A673 (cell line): ENCODE measurements around the gene SMIM41. TPM values are rescaled to one million over a fixed set of nuclear protein-coding genes. Genes with fewer than 3 reads are reported as not detected.
"Not testable (repeated sequence)": the region's sequence is repeated elsewhere in the genome, so short reads cannot be mapped to it uniquely, and the experiment has no call there.

ENCODE experiments used
- BruUV-seq: library from RNA; stranded (reverse); fragments of 400-500 nt; replicated peaks from 2 replicates; lab custom pipeline; 2021; lab: Mats Ljungman, UMichigan
- CTCF ChIA-PET: fragments of 300-600 bp; sonication (Branson Sonifier 250); formaldehyde crosslinking; loops from one replicate; lab custom pipeline; 2022; ENCODE audit warnings: antibody characterized with exemption; lab: Charles Lee
- POLR2A ChIA-PET: fragments of 300-600 bp; sonication (Branson Sonifier 250); formaldehyde crosslinking; loops from one replicate; lab custom pipeline; 2022; ENCODE audit warnings: antibody characterized with exemption; ENCODE audit not compliant: low non-redundant PET; lab: Charles Lee
- DNase-seq: peaks from one replicate; pipeline ENCODE4 v3.0.0-alpha.2; 2015; ENCODE audit warnings: low spot score
- H3K27ac ChIP-seq: fragments of 200-600 bp; sonication (generic); 2 replicates; pipeline ENCODE4 v1.5.1; 2016; ENCODE audit warnings: mixed run types, low read depth, mild to moderate bottlenecking, mixed read lengths, antibody characterized with exemption, low read length; ENCODE audit not compliant: poor library complexity, severe bottlenecking
- H3K27me3 ChIP-seq: fragments of 200-600 bp; sonication (generic); replicated peaks from 2 replicates; pipeline ENCODE4 v1.6.1; 2017; ENCODE audit warnings: mixed run types, low read depth, mild to moderate bottlenecking, mixed read lengths, antibody characterized with exemption, low read length; ENCODE audit not compliant: insufficient read depth, poor library complexity
- H3K36me3 ChIP-seq: fragments of 200-600 bp; sonication (generic); 2 replicates; pipeline ENCODE4 v1.6.1; 2016; ENCODE audit warnings: mixed run types, mild to moderate bottlenecking, mixed read lengths, antibody characterized with exemption, low read length; ENCODE audit not compliant: insufficient read depth, poor library complexity, severe bottlenecking
- H3K4me1 ChIP-seq: fragments of 200-600 bp; sonication (generic); 2 replicates; pipeline ENCODE4 v1.6.1; 2017; ENCODE audit warnings: mixed run types, mild to moderate bottlenecking, mixed read lengths, antibody characterized with exemption, low read length; ENCODE audit not compliant: insufficient read depth, poor library complexity, severe bottlenecking
- H3K4me3 ChIP-seq: fragments of 200-600 bp; sonication (generic); 2 replicates; pipeline ENCODE4 v1.5.1; 2016; ENCODE audit warnings: low read depth, mixed run types, mild to moderate bottlenecking, mixed read lengths, low read length; ENCODE audit not compliant: poor library complexity, severe bottlenecking
- H3K9me3 ChIP-seq: fragments of 200-600 bp; sonication (generic); 2 replicates; pipeline ENCODE4 v1.6.1; 2016; ENCODE audit warnings: mixed run types, low read depth, mild to moderate bottlenecking, mixed read lengths, antibody characterized with exemption, low read length; ENCODE audit not compliant: poor library complexity, severe bottlenecking
- CTCF ChIP-seq: fragments of 300-800, 200-600 bp; sonication (generic); conservative IDR thresholded peaks from 2 replicates; pipeline ENCODE4 v1.5.1; 2017; ENCODE audit warnings: low read depth, mild to moderate bottlenecking, antibody characterized with exemption, low read length, moderate library complexity, mixed read lengths
- EZH2 ChIP-seq: fragments of 200-600 bp; sonication (generic); IDR thresholded peaks from 2 replicates; pipeline ENCODE4 v1.6.1; 2017; ENCODE audit warnings: borderline replicate concordance, low read depth, mild to moderate bottlenecking, mixed read lengths, antibody characterized with exemption, low read length; ENCODE audit not compliant: poor library complexity, severe bottlenecking
- intact Hi-C: fragments of 100-400 bp; cut with micrococcal nuclease; formaldehyde crosslinking; loops from one replicate; pipeline ENCODE4 v1.10.0; 2022; ENCODE audit not compliant: unreplicated experiment
- total RNA-seq: library from RNA; stranded (reverse); gene quantifications from 2 replicates; pipeline ENCODE4 v1.2.3, GENCODE V29; 2021

The SMIM41 gene
- total RNA-seq, 1 experiment from 2014 or later = 0.24 TPM

GRCh38 chr12:52097045-52097666 is 17.7 kb downstream of the SMIM41 start:
- intact Hi-C loops = no loop called here
- no peak for DNase-seq
- no peaks in the 10 kb centered on the region for H3K9me3 ChIP-seq
- no peaks in the 10 kb centered on the region for H3K4me1 ChIP-seq
- peaks cover 16% of the 10 kb centered on the region for H3K27me3 ChIP-seq
- BruUV-seq = no TSS peak
- POLR2A ChIA-PET = no interaction called here
- CTCF ChIA-PET = no interaction called here
- no peaks in the 10 kb centered on the region for H3K36me3 ChIP-seq
- TF ChIP-seq CTCF = no peak
- TF ChIP-seq EZH2 = no peak
- no peak overlapping the region for H3K27ac ChIP-seq
- no peak overlapping the region for H3K4me3 ChIP-seq

- H3K4me3 ChIP-seq, POLR2A ChIA-PET, DNase-seq, BruUV-seq, H3K9me3 ChIP-seq, H3K27ac ChIP-seq, intact Hi-C loops, CTCF ChIA-PET, H3K36me3 ChIP-seq, H3K4me1 ChIP-seq: not testable (repeated sequence)
- H3K27me3 ChIP-seq = peaks cover 29% of the 10 kb centered on the region
Observed at GRCh38 chr12:52104431-52105089, 25.1 kb downstream of the SMIM41 start.

GRCh38 chr12:52116222-52117125 is 37.0 kb downstream of the SMIM41 start:
- BruUV-seq, intact Hi-C loops, H3K4me3 ChIP-seq, POLR2A ChIA-PET, H3K36me3 ChIP-seq, H3K27me3 ChIP-seq, DNase-seq, H3K4me1 ChIP-seq, H3K27ac ChIP-seq, H3K9me3 ChIP-seq: not testable (repeated sequence)
- CTCF ChIA-PET = interaction anchor here (0.6 kb wide), 1 partner anchor 106 kb away, joined by 3 read pairs; no protein-coding TSS in a partner anchor

GRCh38 chr12:52117806-52118475 is 38.4 kb downstream of the SMIM41 start:
- H3K4me3 ChIP-seq, POLR2A ChIA-PET, H3K4me1 ChIP-seq, intact Hi-C loops, DNase-seq, H3K36me3 ChIP-seq, H3K27ac ChIP-seq, H3K9me3 ChIP-seq, H3K27me3 ChIP-seq, BruUV-seq: not testable (repeated sequence)
- CTCF ChIA-PET = interaction anchor here (2.5 kb wide), 1 partner anchor 92 kb away, joined by 31 read pairs; no protein-coding TSS in a partner anchor
